ENCODE results near the gene NPIPA3.
"Not testable (repeated sequence)": the region's sequence is repeated elsewhere in the genome, so short reads cannot be mapped to it uniquely, and the experiment has no call there.

DNA sequence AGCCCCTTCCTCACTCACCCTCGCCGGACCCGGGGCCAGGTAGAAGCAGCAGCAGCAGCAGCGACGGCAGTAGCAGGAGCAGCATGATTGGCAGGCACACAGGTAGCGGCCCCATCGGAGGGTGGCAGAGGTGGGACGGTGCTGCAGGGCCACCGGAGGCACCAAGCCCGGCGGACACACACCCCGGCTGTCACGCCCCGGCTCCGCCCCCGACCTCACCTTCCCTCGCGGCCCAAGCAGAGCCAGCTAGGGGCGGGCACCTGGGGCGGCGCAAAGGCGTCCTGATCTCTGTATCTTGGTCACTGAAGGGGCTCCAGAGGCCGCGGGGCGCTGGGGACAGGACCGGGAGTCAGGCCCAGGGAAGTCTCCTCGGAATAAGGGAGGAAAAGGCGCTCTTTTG, 30.0 kb downstream of the NPIPA3 start:
- TF ChIP-seq, protein P1, sequence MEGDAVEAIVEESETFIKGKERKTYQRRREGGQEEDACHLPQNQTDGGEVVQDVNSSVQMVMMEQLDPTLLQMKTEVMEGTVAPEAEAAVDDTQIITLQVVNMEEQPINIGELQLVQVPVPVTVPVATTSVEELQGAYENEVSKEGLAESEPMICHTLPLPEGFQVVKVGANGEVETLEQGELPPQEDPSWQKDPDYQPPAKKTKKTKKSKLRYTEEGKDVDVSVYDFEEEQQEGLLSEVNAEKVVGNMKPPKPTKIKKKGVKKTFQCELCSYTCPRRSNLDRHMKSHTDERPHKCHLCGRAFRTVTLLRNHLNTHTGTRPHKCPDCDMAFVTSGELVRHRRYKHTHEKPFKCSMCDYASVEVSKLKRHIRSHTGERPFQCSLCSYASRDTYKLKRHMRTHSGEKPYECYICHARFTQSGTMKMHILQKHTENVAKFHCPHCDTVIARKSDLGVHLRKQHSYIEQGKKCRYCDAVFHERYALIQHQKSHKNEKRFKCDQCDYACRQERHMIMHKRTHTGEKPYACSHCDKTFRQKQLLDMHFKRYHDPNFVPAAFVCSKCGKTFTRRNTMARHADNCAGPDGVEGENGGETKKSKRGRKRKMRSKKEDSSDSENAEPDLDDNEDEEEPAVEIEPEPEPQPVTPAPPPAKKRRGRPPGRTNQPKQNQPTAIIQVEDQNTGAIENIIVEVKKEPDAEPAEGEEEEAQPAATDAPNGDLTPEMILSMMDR (IDR thresholded peaks at IDR 0.05): not testable (repeated sequence)
- TF ChIP-seq POLR2A (IDR thresholded peaks at IDR 0.05; ENCODE audit: low read length); CHD2 (IDR thresholded peaks at IDR 0.05; ENCODE audit: low read length, partially characterized antibody); SMC3 (IDR thresholded peaks at IDR 0.05); RARB (CRISPR knock-in tag; IDR thresholded peaks at IDR 0.05); KDM5A (IDR thresholded peaks at IDR 0.05); EP300 (IDR thresholded peaks at IDR 0.05); HDAC2 (IDR thresholded peaks at IDR 0.05); RCOR1 (IDR thresholded peaks at IDR 0.05; ENCODE audit: low read depth, low read length): not testable (repeated sequence)

Data from A549 (cell line).